Bronchial epithelial cell (primary cell): Measurements from ENCODE around the gene GRK5. TPM values are rescaled to one million over a fixed set of nuclear protein-coding genes. Genes with fewer than 3 reads are reported as not detected.

Experiments used
- DNase-seq: peaks from one replicate; pipeline ENCODE4 v3.0.0-alpha.2; 2010; ENCODE audit warnings: low read depth
- FAIRE-seq: peaks from 2 replicates; lab custom pipeline; 2011; peaks lifted over from hg19 to GRCh38; lab: Jason Lieb, UNC
- H3K27me3 ChIP-seq: 2 replicates; pipeline ENCODE4 v1.5.1; 2011; ENCODE audit warnings: low read length; ENCODE audit not compliant: control insufficient read depth, insufficient read depth
- H3K36me3 ChIP-seq: 2 replicates; pipeline ENCODE4 v1.5.1; 2011; ENCODE audit warnings: low read length; ENCODE audit not compliant: control insufficient read depth, insufficient read depth
- H3K4me3 ChIP-seq: 2 replicates; pipeline ENCODE4 v1.5.1; 2011; ENCODE audit warnings: mild to moderate bottlenecking, low read depth, low read length, control low read depth
- total RNA-seq: library from RNA; depleted of rRNA; stranded (reverse); fragments of >200 nt; gene quantifications from 2 replicates; pipeline ENCODE4 v1.2.1, GENCODE V29; 2014
- TF ChIP-seq, protein P1 (sequence below): IDR thresholded peaks from 2 replicates; pipeline ENCODE4 v1.5.1; 2011; ENCODE audit warnings: mild to moderate bottlenecking, moderate library complexity, low read length, control low read depth, inconsistent platforms; ENCODE audit not compliant: insufficient read depth, severe bottlenecking

GRK5 gene
- total RNA-seq, 1 donor from 2014 or later, result 2.4 TPM

- no peak for FAIRE-seq
- Histone ChIP-seq H3K27me3 (no peaks in the 10 kb centered on the region), H3K36me3 (no peaks in the 10 kb centered on the region), H3K4me3 (no peak overlapping the region)
- no peak for DNase-seq
- TF ChIP-seq, protein P1, sequence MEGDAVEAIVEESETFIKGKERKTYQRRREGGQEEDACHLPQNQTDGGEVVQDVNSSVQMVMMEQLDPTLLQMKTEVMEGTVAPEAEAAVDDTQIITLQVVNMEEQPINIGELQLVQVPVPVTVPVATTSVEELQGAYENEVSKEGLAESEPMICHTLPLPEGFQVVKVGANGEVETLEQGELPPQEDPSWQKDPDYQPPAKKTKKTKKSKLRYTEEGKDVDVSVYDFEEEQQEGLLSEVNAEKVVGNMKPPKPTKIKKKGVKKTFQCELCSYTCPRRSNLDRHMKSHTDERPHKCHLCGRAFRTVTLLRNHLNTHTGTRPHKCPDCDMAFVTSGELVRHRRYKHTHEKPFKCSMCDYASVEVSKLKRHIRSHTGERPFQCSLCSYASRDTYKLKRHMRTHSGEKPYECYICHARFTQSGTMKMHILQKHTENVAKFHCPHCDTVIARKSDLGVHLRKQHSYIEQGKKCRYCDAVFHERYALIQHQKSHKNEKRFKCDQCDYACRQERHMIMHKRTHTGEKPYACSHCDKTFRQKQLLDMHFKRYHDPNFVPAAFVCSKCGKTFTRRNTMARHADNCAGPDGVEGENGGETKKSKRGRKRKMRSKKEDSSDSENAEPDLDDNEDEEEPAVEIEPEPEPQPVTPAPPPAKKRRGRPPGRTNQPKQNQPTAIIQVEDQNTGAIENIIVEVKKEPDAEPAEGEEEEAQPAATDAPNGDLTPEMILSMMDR, result no peak
Observed at GRCh38 chr10:119448628-119449584, 241.5 kb downstream of the GRK5 start.

- DNase-seq (no peak), FAIRE-seq (peak; percentile 89)
- H3K36me3 ChIP-seq, result no peaks in the 10 kb centered on the region
- no peaks in the 10 kb centered on the region for H3K27me3 ChIP-seq
- no peak overlapping the region for H3K4me3 ChIP-seq
- TF ChIP-seq, protein P1, result no peak
Observed at GRCh38 chr10:119449760-119450461, 242.5 kb downstream of the GRK5 start.

GRCh38 chr10:119450606-119451299 is 243.4 kb downstream of the GRK5 start:
- Histone ChIP-seq H3K4me3 (no peak overlapping the region), H3K27me3 (no peaks in the 10 kb centered on the region), H3K36me3 (no peaks in the 10 kb centered on the region)
- FAIRE-seq (no peak), DNase-seq (no peak)
- TF ChIP-seq, protein P1, result no peak

DNA sequence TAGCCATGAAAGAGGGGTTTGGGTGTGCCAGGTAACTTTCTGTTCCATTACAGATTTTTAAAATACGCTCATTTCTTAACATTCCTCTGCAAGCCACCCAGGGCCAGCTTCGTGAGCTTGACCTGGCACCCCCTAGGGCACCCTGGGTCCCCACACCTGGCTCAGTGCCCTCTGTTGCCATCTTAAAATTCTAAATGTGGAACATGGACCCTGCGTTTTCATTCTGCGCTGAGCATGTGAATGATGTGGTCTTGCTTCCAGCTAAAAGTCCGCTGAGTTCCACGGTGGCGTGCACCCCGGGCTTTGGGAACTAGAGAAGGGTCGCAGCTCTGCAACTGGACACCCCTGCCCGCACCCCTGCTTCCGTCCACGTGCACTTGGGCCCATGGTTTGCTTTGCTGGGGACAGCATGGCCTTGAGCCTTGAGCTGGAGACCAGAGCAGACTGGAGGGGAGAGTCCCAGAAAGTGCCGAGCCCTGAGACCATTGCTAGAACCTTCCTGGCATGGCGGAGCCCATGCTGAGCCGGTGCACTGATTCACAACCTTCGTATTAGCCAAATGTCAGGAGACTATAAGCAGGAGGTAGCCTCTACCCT is 244.0 kb downstream of the GRK5 start:
- TF ChIP-seq, protein P1, result no peak
- FAIRE-seq, result no peak

DNA sequence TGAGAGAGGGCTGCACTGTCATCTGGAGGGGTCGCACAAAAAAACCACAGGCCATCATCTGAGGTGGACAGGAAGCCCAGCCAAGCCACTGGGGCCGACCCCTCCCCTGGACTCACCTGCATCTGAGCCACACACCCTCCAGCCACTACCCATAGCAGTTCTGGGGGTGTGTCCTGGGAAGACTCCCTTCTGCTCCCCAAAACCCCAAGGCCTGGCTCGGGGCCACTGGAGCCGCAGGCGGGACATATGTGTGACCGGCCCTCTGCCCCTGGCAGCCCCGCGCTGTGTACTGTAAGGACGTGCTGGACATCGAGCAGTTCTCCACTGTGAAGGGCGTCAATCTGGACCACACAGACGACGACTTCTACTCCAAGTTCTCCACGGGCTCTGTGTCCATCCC is 245.0 kb downstream of the GRK5 start:
- Histone ChIP-seq H3K4me3 (no peak overlapping the region), H3K36me3 (no peaks in the 10 kb centered on the region), H3K27me3 (no peaks in the 10 kb centered on the region)
- DNase-seq (no peak), FAIRE-seq (no peak)
- TF ChIP-seq, protein P1, result no peak

More for the DNA sequence above, 244.0 kb downstream of the GRK5 start:
- Histone ChIP-seq H3K27me3 (no peaks in the 10 kb centered on the region), H3K4me3 (no peak overlapping the region), H3K36me3 (no peaks in the 10 kb centered on the region)
- DNase-seq, result no peak
